MCF 10A (cell line): ENCODE measurements around the gene RAPGEF6. TPM values are rescaled to one million over a fixed set of nuclear protein-coding genes. Genes with fewer than 3 reads are reported as not detected.

ENCODE experiments used
- BruUV-seq: library from RNA; stranded (reverse); fragments of 400-500 nt; replicated peaks from 2 replicates; lab custom pipeline; 2021; lab: Mats Ljungman, UMichigan
- CTCF ChIA-PET: fragments of 300-600 bp; sonication (Branson Sonifier 250); formaldehyde crosslinking; extraction: SDS; loops from one replicate; lab custom pipeline; 2021; ENCODE audit warnings: antibody characterized with exemption, inconsistent platforms; lab: Yijun Ruan, JAX
- POLR2A ChIA-PET: fragments of 300-600, 350-650 bp; sonication (Branson Sonifier 250); formaldehyde crosslinking; extraction: SDS; loops from one replicate; lab custom pipeline; 2020; ENCODE audit warnings: antibody characterized with exemption, inconsistent platforms; lab: Yijun Ruan, JAX
- DNase-seq: peaks from one replicate; pipeline ENCODE4 v3.0.0-alpha.2; 2018; ENCODE audit not compliant: unreplicated experiment
- H3K27ac Mint-ChIP-seq: one replicate; pipeline ENCODE4 v1.8.0; 2022; ENCODE audit warnings: mild to moderate bottlenecking, low read depth, mixed read lengths; ENCODE audit not compliant: unreplicated experiment
- H3K27me3 Mint-ChIP-seq: one replicate; pipeline ENCODE4 v1.8.0; 2022; ENCODE audit warnings: mixed read lengths; ENCODE audit not compliant: insufficient read depth, unreplicated experiment
- H3K36me3 Mint-ChIP-seq: one replicate; pipeline ENCODE4 v1.8.0; 2022; ENCODE audit warnings: mild to moderate bottlenecking, moderate library complexity, mixed read lengths; ENCODE audit not compliant: insufficient read depth, unreplicated experiment
- H3K4me1 Mint-ChIP-seq: one replicate; pipeline ENCODE4 v1.8.0; 2022; ENCODE audit warnings: mixed read lengths; ENCODE audit not compliant: insufficient read depth, unreplicated experiment
- H3K4me3 Mint-ChIP-seq: one replicate; pipeline ENCODE4 v1.8.0; 2022; ENCODE audit warnings: mild to moderate bottlenecking, moderate library complexity, mixed read lengths; ENCODE audit not compliant: unreplicated experiment
- H3K9me3 Mint-ChIP-seq: one replicate; pipeline ENCODE4 v1.8.0; 2022; ENCODE audit warnings: mixed read lengths; ENCODE audit not compliant: unreplicated experiment
- intact Hi-C: fragments of 100-400 bp; cut with micrococcal nuclease; formaldehyde crosslinking; loops from 2 replicates; pipeline ENCODE4 v1.14.1; 2022
- total RNA-seq: library from RNA; stranded (reverse); gene quantifications from 2 replicates; pipeline ENCODE4 v1.2.3, GENCODE V29; 2022
- TF ChIP-seq, protein P1 (sequence below): fragments of 200-600 bp; IDR thresholded peaks from one replicate; pipeline ENCODE4 v1.8.0; 2022; ENCODE audit warnings: antibody characterized with exemption, mild to moderate bottlenecking; ENCODE audit not compliant: unreplicated experiment

The RAPGEF6 gene
- total RNA-seq, 1 experiment from 2014 or later = 20.5 TPM

GRCh38 chr5:131505237-131505908 is 129.7 kb downstream of the RAPGEF6 start:
- Mint-ChIP-seq H3K36me3 (peaks cover 56% of the 10 kb centered on the region), H3K27ac (no peak overlapping the region), H3K4me3 (no peak overlapping the region), H3K9me3 (no peaks in the 10 kb centered on the region), H3K27me3 (no peaks in the 10 kb centered on the region), H3K4me1 (no peaks in the 10 kb centered on the region)
- DNase-seq = no peak
- intact Hi-C loops = no loop called here
- TF ChIP-seq, protein P1, sequence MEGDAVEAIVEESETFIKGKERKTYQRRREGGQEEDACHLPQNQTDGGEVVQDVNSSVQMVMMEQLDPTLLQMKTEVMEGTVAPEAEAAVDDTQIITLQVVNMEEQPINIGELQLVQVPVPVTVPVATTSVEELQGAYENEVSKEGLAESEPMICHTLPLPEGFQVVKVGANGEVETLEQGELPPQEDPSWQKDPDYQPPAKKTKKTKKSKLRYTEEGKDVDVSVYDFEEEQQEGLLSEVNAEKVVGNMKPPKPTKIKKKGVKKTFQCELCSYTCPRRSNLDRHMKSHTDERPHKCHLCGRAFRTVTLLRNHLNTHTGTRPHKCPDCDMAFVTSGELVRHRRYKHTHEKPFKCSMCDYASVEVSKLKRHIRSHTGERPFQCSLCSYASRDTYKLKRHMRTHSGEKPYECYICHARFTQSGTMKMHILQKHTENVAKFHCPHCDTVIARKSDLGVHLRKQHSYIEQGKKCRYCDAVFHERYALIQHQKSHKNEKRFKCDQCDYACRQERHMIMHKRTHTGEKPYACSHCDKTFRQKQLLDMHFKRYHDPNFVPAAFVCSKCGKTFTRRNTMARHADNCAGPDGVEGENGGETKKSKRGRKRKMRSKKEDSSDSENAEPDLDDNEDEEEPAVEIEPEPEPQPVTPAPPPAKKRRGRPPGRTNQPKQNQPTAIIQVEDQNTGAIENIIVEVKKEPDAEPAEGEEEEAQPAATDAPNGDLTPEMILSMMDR = no peak
- CTCF ChIA-PET = interaction anchor here (0.6 kb wide), 2 partner anchors 339 to 1217 kb away, joined by 3 to 4 read pairs; no protein-coding TSS in a partner anchor
- BruUV-seq = no TSS peak
- POLR2A ChIA-PET = interaction anchor here (0.7 to 1.6 kb wide), 2 partner anchors 13 to 36 kb away, joined by 3 to 5 read pairs; no protein-coding TSS in a partner anchor

DNA sequence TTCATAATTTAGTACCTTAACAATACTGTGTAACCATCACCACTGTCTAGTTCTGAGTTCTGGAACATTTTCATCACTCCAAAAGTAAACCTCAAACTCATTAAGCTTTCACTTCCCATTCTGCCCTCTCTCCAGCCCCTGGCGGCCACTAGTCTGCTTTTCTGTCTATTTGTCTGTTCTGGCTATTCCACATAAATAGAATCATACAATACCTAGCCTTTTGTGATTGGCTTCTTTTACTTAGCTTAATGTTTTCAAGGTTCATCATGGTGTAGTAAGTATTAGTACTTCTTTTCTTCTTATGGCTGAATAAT is 138.7 kb downstream of the RAPGEF6 start:
- ChIA-PET POLR2A (interaction anchor here (0.7 to 1.1 kb wide), 2 partner anchors 10 to 548 kb away, joined by 3 to 4 read pairs; no protein-coding TSS in a partner anchor), CTCF (no interaction called here)
- intact Hi-C loops = no loop called here
- H3K36me3 Mint-ChIP-seq = peaks cover 79% of the 10 kb centered on the region
- H3K4me1 Mint-ChIP-seq = no peaks in the 10 kb centered on the region
- TF ChIP-seq, protein P1 = no peak
- BruUV-seq = no TSS peak
- H3K27me3 Mint-ChIP-seq = no peaks in the 10 kb centered on the region
- no peak overlapping the region for H3K27ac Mint-ChIP-seq
- DNase-seq = no peak
- no peak overlapping the region for H3K4me3 Mint-ChIP-seq
- H3K9me3 Mint-ChIP-seq = no peaks in the 10 kb centered on the region

DNA sequence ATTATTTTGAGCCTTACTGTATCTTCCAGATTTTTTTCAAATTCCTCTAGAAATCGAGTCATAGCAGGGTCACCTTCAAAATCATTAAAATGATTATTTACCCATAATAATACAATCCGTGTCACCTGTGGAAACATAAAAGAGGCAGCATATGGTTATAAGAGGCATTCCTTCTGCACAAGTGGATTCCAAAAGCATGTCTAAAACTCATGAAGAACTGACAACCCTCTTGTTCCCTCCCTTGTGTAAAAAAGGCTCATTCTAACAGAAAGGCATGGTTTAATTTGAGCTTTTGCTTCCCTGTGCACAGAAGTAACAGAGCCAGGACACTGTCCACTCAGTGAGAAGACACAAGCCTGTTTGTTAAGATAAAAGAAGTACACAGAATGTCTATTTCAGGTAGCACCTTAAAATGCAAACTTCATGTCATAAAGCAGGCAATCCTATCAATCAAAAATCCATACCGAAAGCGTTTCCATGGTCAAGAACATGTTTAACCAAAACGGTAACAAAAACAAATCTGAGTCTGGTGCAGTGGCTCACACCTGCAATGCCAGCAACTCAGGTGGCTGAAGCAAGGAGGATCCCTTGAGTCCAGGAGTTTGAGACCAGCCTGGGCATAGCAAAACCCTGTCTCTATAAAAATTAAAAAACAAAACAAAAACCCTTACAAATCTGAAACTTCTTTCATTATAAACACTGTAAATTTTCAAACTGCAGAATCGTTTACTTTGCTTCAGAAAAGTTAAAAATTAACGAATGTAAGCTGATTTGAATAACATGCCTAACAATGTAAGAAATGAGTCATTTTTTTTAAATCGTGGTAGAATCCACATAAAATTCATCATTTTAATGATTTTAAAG is 139.3 kb downstream of the RAPGEF6 start:
- no peaks in the 10 kb centered on the region for H3K4me1 Mint-ChIP-seq
- intact Hi-C loops = no loop called here
- TF ChIP-seq, protein P1 = no peak
- no TSS peak for BruUV-seq
- H3K27me3 Mint-ChIP-seq = no peaks in the 10 kb centered on the region
- H3K9me3 Mint-ChIP-seq = no peaks in the 10 kb centered on the region
- peaks cover 78% of the 10 kb centered on the region for H3K36me3 Mint-ChIP-seq
- H3K4me3 Mint-ChIP-seq = no peak overlapping the region
- POLR2A ChIA-PET = interaction anchor here (0.7 kb wide), 1 partner anchor 547 kb away, joined by 3 read pairs; no protein-coding TSS in a partner anchor
- no peak overlapping the region for H3K27ac Mint-ChIP-seq
- no peak for DNase-seq
- CTCF ChIA-PET = interaction anchor here (0.6 to 1.4 kb wide), 3 partner anchors 11 to 333 kb away, joined by 3 to 5 read pairs (median 4); no protein-coding TSS in a partner anchor

DNA sequence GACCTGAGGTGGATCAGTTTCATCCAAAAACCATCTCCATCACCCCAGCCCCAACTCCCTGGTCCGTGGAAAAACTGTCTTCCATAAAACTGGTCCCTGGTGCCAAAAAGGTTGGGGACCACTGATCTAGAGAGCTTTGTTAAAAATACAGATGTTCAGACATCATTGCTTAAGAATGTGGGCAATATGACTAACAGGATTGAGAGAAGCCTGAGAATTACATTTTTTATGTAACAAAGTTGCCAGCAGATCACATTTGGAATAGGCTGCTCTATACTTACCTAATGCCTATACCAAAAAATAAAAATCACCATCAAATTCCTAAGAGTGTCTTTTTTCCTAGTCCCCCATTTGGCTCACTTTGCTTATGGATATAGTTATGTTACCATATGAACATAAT is 143.3 kb downstream of the RAPGEF6 start:
- H3K4me1 Mint-ChIP-seq = no peaks in the 10 kb centered on the region
- POLR2A ChIA-PET = interaction anchor here (0.7 kb wide), 1 partner anchor 21 kb away, joined by 3 read pairs; no protein-coding TSS in a partner anchor
- no TSS peak for BruUV-seq
- no peak for DNase-seq
- H3K27ac Mint-ChIP-seq = no peak overlapping the region
- H3K27me3 Mint-ChIP-seq = no peaks in the 10 kb centered on the region
- CTCF ChIA-PET = no interaction called here
- intact Hi-C loops = no loop called here
- TF ChIP-seq, protein P1 = no peak
- H3K36me3 Mint-ChIP-seq = peaks cover 54% of the 10 kb centered on the region
- no peak overlapping the region for H3K4me3 Mint-ChIP-seq
- no peaks in the 10 kb centered on the region for H3K9me3 Mint-ChIP-seq
